NB4 (cell line): ENCODE results near the gene OPA3.

Source experiments
- POLR2A ChIP-seq: IDR thresholded peaks from 2 replicates; pipeline ENCODE4 v1.6.1; 2011; ENCODE audit warnings: mild to moderate bottlenecking; ENCODE audit not compliant: insufficient read length; ENCODE audit errors: extremely low read depth
- TF ChIP-seq, protein P1 (sequence below): IDR thresholded peaks from one replicate; pipeline ENCODE4 v1.5.1; 2012; ENCODE audit warnings: low read depth, low read length
- TF ChIP-seq, protein P2 (sequence below): IDR thresholded peaks from 2 replicates; pipeline ENCODE4 v1.6.1; 2011; ENCODE audit warnings: low read depth, low read length

GRCh38 chr19:45531349-45531748, 53.3 kb downstream of the OPA3 start:
- TF ChIP-seq, protein P1, sequence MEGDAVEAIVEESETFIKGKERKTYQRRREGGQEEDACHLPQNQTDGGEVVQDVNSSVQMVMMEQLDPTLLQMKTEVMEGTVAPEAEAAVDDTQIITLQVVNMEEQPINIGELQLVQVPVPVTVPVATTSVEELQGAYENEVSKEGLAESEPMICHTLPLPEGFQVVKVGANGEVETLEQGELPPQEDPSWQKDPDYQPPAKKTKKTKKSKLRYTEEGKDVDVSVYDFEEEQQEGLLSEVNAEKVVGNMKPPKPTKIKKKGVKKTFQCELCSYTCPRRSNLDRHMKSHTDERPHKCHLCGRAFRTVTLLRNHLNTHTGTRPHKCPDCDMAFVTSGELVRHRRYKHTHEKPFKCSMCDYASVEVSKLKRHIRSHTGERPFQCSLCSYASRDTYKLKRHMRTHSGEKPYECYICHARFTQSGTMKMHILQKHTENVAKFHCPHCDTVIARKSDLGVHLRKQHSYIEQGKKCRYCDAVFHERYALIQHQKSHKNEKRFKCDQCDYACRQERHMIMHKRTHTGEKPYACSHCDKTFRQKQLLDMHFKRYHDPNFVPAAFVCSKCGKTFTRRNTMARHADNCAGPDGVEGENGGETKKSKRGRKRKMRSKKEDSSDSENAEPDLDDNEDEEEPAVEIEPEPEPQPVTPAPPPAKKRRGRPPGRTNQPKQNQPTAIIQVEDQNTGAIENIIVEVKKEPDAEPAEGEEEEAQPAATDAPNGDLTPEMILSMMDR: no peak
- no peak for TF ChIP-seq POLR2A
- TF ChIP-seq, protein P2, sequence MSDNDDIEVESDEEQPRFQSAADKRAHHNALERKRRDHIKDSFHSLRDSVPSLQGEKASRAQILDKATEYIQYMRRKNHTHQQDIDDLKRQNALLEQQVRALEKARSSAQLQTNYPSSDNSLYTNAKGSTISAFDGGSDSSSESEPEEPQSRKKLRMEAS: no peak
